IMR-90 (cell line): Measurements from ENCODE around the gene NFIA. TPM values are rescaled to one million over a fixed set of nuclear protein-coding genes. Genes with fewer than 3 reads are reported as not detected.

Experiments
- ATAC-seq: fragments of 200-7000 bp; cut with Tn5 transposase; 2 replicates; pipeline ENCODE4 v1.9.1; 2020; ENCODE audit warnings: low read depth, mild to moderate bottlenecking, moderate library complexity
- BruUV-seq: library from RNA; stranded (reverse); fragments of 400-500 nt; replicated peaks from 2 replicates; lab custom pipeline; 2021; lab: Mats Ljungman, UMichigan
- CTCF ChIA-PET: fragments of 300-600 bp; formaldehyde crosslinking; extraction: SDS; loops from one replicate; lab custom pipeline; 2021; ENCODE audit warnings: antibody characterized with exemption; lab: Yijun Ruan, JAX
- POLR2A ChIA-PET: fragments of 300-600 bp; sonication (Branson Sonifier 250); formaldehyde crosslinking; loops from one replicate; lab custom pipeline; 2022; ENCODE audit warnings: antibody characterized with exemption; ENCODE audit not compliant: unreplicated experiment; lab: Charles Lee
- DNase-seq: peaks from one replicate; pipeline ENCODE4 v3.0.0; 2013
- H2AFZ ChIP-seq: replicated peaks from 2 replicates; pipeline ENCODE3; 2013; ENCODE audit warnings: low read length, mild to moderate bottlenecking; ENCODE audit not compliant: poor library complexity
- H2AK5ac ChIP-seq: 2 replicates; pipeline ENCODE4 v1.6.1; 2013; ENCODE audit warnings: low read depth, low read length, inconsistent platforms
- H2AK9ac ChIP-seq: replicated peaks from 2 replicates; pipeline ENCODE3; 2013; ENCODE audit warnings: mild to moderate bottlenecking, low read depth, low read length, moderate library complexity; ENCODE audit not compliant: poor library complexity
- H2BK120ac ChIP-seq: 2 replicates; pipeline ENCODE4 v1.6.1; 2013; ENCODE audit warnings: low read depth, low read length, inconsistent platforms
- H2BK15ac ChIP-seq: 3 replicates; pipeline ENCODE4 v1.6.1; 2013; ENCODE audit warnings: low read depth, low read length, inconsistent platforms
- H2BK20ac ChIP-seq: 2 replicates; pipeline ENCODE4 v1.6.1; 2013; ENCODE audit warnings: low read depth, mild to moderate bottlenecking, inconsistent platforms, low read length, moderate library complexity
- H2BK5ac ChIP-seq: 2 replicates; pipeline ENCODE4 v1.6.1; 2013; ENCODE audit warnings: mild to moderate bottlenecking, low read depth, low read length, inconsistent platforms; ENCODE audit not compliant: poor library complexity, severe bottlenecking
- H3K14ac ChIP-seq: replicated peaks from 2 replicates; pipeline ENCODE4 v1.6.1; 2013; ENCODE audit warnings: low read depth, low read length, inconsistent platforms
- H3K18ac ChIP-seq: 2 replicates; pipeline ENCODE4 v1.6.1; 2013; ENCODE audit warnings: low read depth, low read length, control low read depth
- H3K23ac ChIP-seq: 2 replicates; pipeline ENCODE4 v1.6.1; 2013; ENCODE audit warnings: low read depth, low read length, inconsistent platforms
- H3K27ac ChIP-seq: 2 replicates; pipeline ENCODE4 v1.5.1; 2013; ENCODE audit warnings: mild to moderate bottlenecking, control low read depth, low read length; ENCODE audit not compliant: insufficient read depth
- H3K27me3 ChIP-seq: 2 replicates; pipeline ENCODE4 v1.6.1; 2013; ENCODE audit warnings: low read length; ENCODE audit not compliant: control insufficient read depth, insufficient read depth
- H3K36me3 ChIP-seq: 2 replicates; pipeline ENCODE4 v1.6.1; 2013; ENCODE audit warnings: low read length, mixed read lengths; ENCODE audit not compliant: control insufficient read depth, insufficient read depth
- H3K4ac ChIP-seq: 2 replicates; pipeline ENCODE4 v1.6.1; 2013; ENCODE audit warnings: low read depth, low read length, inconsistent platforms
- H3K4me1 ChIP-seq: 2 replicates; pipeline ENCODE4 v1.6.1; 2013; ENCODE audit warnings: low read length, mixed read lengths; ENCODE audit not compliant: control insufficient read depth, insufficient read depth
- H3K4me2 ChIP-seq: 2 replicates; pipeline ENCODE4 v1.6.1; 2013; ENCODE audit warnings: low read depth, mild to moderate bottlenecking, control low read depth, low read length, moderate library complexity
- H3K4me3 ChIP-seq: 2 replicates; pipeline ENCODE4 v1.5.1; 2013; ENCODE audit warnings: low read depth, mild to moderate bottlenecking, control low read depth, low read length, moderate library complexity; ENCODE audit not compliant: insufficient read depth
- H3K56ac ChIP-seq: 2 replicates; pipeline ENCODE4 v1.6.1; 2013; ENCODE audit warnings: low read length, inconsistent platforms; ENCODE audit not compliant: insufficient read depth; ENCODE audit errors: extremely low read depth
- H3K79me1 ChIP-seq, 2 experiments: 2 replicates each; pipeline ENCODE4 v1.6.1; 2013; ENCODE audit warnings: low read length in 2 of 2, inconsistent platforms in 1 of 2, low read depth in 1 of 2
- H3K9ac ChIP-seq: 2 replicates; pipeline ENCODE4 v1.6.1; 2013; ENCODE audit warnings: low read depth, low read length, control low read depth
- H3K9me1 ChIP-seq: 2 replicates; pipeline ENCODE4 v1.6.1; 2013; ENCODE audit warnings: low read length, inconsistent platforms; ENCODE audit not compliant: insufficient read depth
- H3K9me3 ChIP-seq: 2 replicates; pipeline ENCODE4 v1.6.1; 2013; ENCODE audit warnings: low read length; ENCODE audit not compliant: control insufficient read depth, insufficient read depth
- H4K20me1 ChIP-seq: 2 replicates; pipeline ENCODE4 v1.6.1; 2013; ENCODE audit warnings: low read length, inconsistent platforms; ENCODE audit not compliant: insufficient read depth
- H4K5ac ChIP-seq: 2 replicates; pipeline ENCODE4 v1.6.1; 2013; ENCODE audit warnings: mild to moderate bottlenecking, low read depth, low read length, control low read depth
- H4K8ac ChIP-seq, 2 experiments: 2 replicates each; pipeline ENCODE4 v1.6.1; 2013; ENCODE audit warnings: low read depth in 2 of 2, low read length in 2 of 2, control low read depth in 1 of 2, inconsistent platforms in 1 of 2
- H4K91ac ChIP-seq: 2 replicates; pipeline ENCODE4 v1.6.1; 2013; ENCODE audit warnings: low read depth, low read length, inconsistent platforms; ENCODE audit not compliant: insufficient read depth
- BHLHE40 ChIP-seq: fragments of 150-350 bp; IDR thresholded peaks from 2 replicates; pipeline ENCODE4 v1.6.1; 2016; ENCODE audit warnings: mild to moderate bottlenecking, low read depth, low read length
- CEBPB ChIP-seq: IDR thresholded peaks from 2 replicates; pipeline ENCODE4 v1.6.1; 2012; ENCODE audit warnings: low read depth, low read length, improper control_type of control experiment
- MAZ ChIP-seq: IDR thresholded peaks from 2 replicates; pipeline ENCODE4 v1.6.1; 2012; ENCODE audit warnings: low read depth, mild to moderate bottlenecking, low read length, improper control_type of control experiment, moderate library complexity, borderline replicate concordance
- MXI1 ChIP-seq: IDR thresholded peaks from 2 replicates; pipeline ENCODE4 v1.6.1; 2012; ENCODE audit warnings: low read depth, mild to moderate bottlenecking, low read length, moderate library complexity, borderline replicate concordance
- RCOR1 ChIP-seq: IDR thresholded peaks from 2 replicates; pipeline ENCODE4 v1.6.1; 2012; ENCODE audit warnings: mild to moderate bottlenecking, low read length, improper control_type of control experiment; ENCODE audit not compliant: insufficient replicate concordance
- WGBS, 2 experiments: methylation state at CpG; one replicate each; pipeline versions ENCODE4 v1.1.5 to v1.1.7; 2013; ENCODE audit warnings: missing lambda C conversion rate in 2 of 2; ENCODE audit not compliant: insufficient read length in 1 of 2; ENCODE audit errors: extremely low coverage in 2 of 2; 5-methylcytosine and 5-hydroxymethylcytosine counted together
- dilution Hi-C: fragments of 300-500 bp; cut with HindIII; formaldehyde crosslinking; loops from one replicate; pipeline ENCODE4 v1.14.3; 2018; ENCODE audit warnings: low sequenced_read_pairs; ENCODE audit not compliant: unreplicated experiment
- in situ Hi-C: fragments of 300-500 bp; cut with MboI; formaldehyde crosslinking; loops from 3 replicates; pipeline ENCODE4 v1.14.3; 2019; ENCODE audit warnings: low sequenced_read_pairs, inconsistent platforms, mixed read lengths
- intact Hi-C: fragments of 100-400 bp; cut with micrococcal nuclease; formaldehyde crosslinking; loops from 2 replicates; pipeline ENCODE4 v1.10.0; 2022
- polyA plus RNA-seq, 3 experiments: library from polyadenylated mRNA; depleted of rRNA; stranded (reverse); fragments of >200 nt; gene quantifications; 2 replicates each; pipeline ENCODE4 v1.2.3, GENCODE V29; 2012; ENCODE audit warnings: low replicate concordance in 1 of 3
- total RNA-seq: library from RNA; depleted of rRNA; stranded (reverse); fragments of >200 nt; gene quantifications from 2 replicates; pipeline ENCODE4 v1.2.3, GENCODE V29; 2012

Gene NFIA
- total and polyA plus RNA-seq, 2 of the 4 experiments (the other 2 are of a cell fraction): 1.6 to 2.2 TPM

GRCh38 chr1:61190618-61191432 is 108.5 kb downstream of the NFIA start:
- H2AFZ ChIP-seq: no peak overlapping the region
- no peak overlapping the region for H2BK5ac ChIP-seq
- H3K4ac ChIP-seq: no peak overlapping the region
- no peak overlapping the region for H2BK20ac ChIP-seq
- no peak overlapping the region for H4K5ac ChIP-seq
- no peaks in the 10 kb centered on the region for H3K9me1 ChIP-seq
- H4K8ac ChIP-seq: no peak overlapping the region
- H3K23ac ChIP-seq: no peak overlapping the region
- H3K27ac ChIP-seq: no peak overlapping the region
- H2BK120ac ChIP-seq: no peak overlapping the region
- BruUV-seq: no TSS peak
- H2AK9ac ChIP-seq: no peak overlapping the region
- no peaks in the 10 kb centered on the region for H3K9me3 ChIP-seq
- no peak overlapping the region for H3K9ac ChIP-seq
- in situ Hi-C loops (no loop called here), intact Hi-C loops (no loop called here), dilution Hi-C loops (no loop called here)
- DNase-seq (no peak), ATAC-seq (no peak)
- POLR2A ChIA-PET: interaction anchor here (0.6 kb wide), 1 partner anchor 794 kb away, joined by 4 read pairs; no protein-coding TSS in a partner anchor
- H4K91ac ChIP-seq: no peak overlapping the region
- H3K14ac ChIP-seq: no peak overlapping the region
- H3K56ac ChIP-seq: no peak overlapping the region
- H3K36me3 ChIP-seq: no peaks in the 10 kb centered on the region
- H3K79me1 ChIP-seq: no peaks in the 10 kb centered on the region
- no peak overlapping the region for H2AK5ac ChIP-seq
- no peaks in the 10 kb centered on the region for H4K20me1 ChIP-seq
- H3K18ac ChIP-seq: no peak overlapping the region
- CTCF ChIA-PET: interaction anchor here (0.5 kb wide), 1 partner anchor 14 kb away, joined by 7 read pairs; no protein-coding TSS in a partner anchor
- no peaks in the 10 kb centered on the region for H3K4me1 ChIP-seq
- WGBS, 2 experiments: no CpG with 5 or more reads among the region's 5 CpGs
- no peak overlapping the region for H2BK15ac ChIP-seq
- no peak overlapping the region for H3K4me2 ChIP-seq
- no peak overlapping the region for H3K4me3 ChIP-seq
- no peak for TF ChIP-seq BHLHE40
- TF ChIP-seq MXI1: no peak
- no peak for TF ChIP-seq RCOR1
- no peak for TF ChIP-seq MAZ
- no peak for TF ChIP-seq CEBPB
- no peaks in the 10 kb centered on the region; the same call in 1 of the 2 replicates for H3K27me3 ChIP-seq
